Progenitor cell of endocrine pancreas (in vitro differentiated cells): ENCODE results near the gene CHRNA4. TPM values are rescaled to one million over a fixed set of nuclear protein-coding genes. Genes with fewer than 3 reads are reported as not detected.

Experiments
- DNase-seq: peaks from one replicate; pipeline ENCODE4 v3.0.0; 2021; ENCODE audit warnings: low spot score; ENCODE audit not compliant: unreplicated experiment
- H3K27ac Mint-ChIP-seq: 2 replicates; pipeline ENCODE4 v1.8.0; 2021; ENCODE audit warnings: mild to moderate bottlenecking, moderate library complexity, mixed read lengths
- H3K27me3 Mint-ChIP-seq: 2 replicates; pipeline ENCODE4 v1.8.0; 2021; ENCODE audit warnings: mixed read lengths
- H3K36me3 Mint-ChIP-seq: 2 replicates; pipeline ENCODE4 v1.8.0; 2022; ENCODE audit warnings: mixed read lengths; ENCODE audit not compliant: insufficient read depth
- H3K4me1 Mint-ChIP-seq: 2 replicates; pipeline ENCODE4 v1.8.0; 2021; ENCODE audit warnings: low read depth, mixed read lengths
- H3K4me3 Mint-ChIP-seq: 2 replicates; pipeline ENCODE4 v1.8.0; 2021; ENCODE audit warnings: low read depth, mild to moderate bottlenecking, moderate library complexity, mixed read lengths
- H3K9me3 Mint-ChIP-seq: 2 replicates; pipeline ENCODE4 v1.8.0; 2021; ENCODE audit warnings: low read depth, mixed read lengths
- total RNA-seq: library from RNA; stranded (reverse); gene quantifications from 2 replicates; pipeline ENCODE4 v1.2.1, GENCODE V29; 2021
- TF ChIP-seq, protein P1 (sequence below): fragments of 200-600 bp; sonication (generic); IDR thresholded peaks from one replicate; pipeline ENCODE4 v1.5.0; 2021; ENCODE audit warnings: antibody characterized with exemption, mild to moderate bottlenecking; ENCODE audit not compliant: unreplicated experiment

The CHRNA4 gene
- total RNA-seq, 1 donor from 2014 or later, result 0.43 TPM

DNA sequence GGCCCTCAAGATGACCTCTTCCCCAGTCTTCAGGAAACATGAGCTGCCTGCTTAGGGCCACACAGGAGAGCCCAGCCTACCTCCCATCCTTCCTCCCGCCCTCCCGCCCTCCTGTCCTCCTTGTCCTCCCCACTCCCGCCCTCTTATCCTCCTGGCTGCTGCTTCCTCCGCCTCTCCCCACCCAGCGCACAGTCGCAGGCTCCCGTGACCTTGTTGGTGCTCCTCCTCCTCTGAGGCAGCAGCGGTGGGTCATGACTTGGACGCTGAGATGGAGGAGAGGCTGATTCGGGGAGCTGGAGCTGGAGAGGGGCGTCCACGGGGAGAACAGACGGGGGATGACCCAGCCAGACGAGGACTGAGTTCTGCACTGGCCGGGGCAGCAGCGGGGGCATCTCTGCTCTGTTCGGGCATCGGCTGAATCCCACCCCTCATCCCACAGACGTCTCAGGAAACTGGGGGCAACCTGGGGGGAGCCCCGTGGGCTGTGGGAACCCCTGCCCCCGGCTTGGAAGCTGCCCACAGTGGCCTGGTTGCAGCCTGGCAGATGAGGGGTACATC is 32.4 kb downstream of the CHRNA4 start:
- H3K4me3 Mint-ChIP-seq, result no peak overlapping the region
- no peaks in the 10 kb centered on the region for H3K36me3 Mint-ChIP-seq
- peaks cover 12% of the 10 kb centered on the region for H3K27me3 Mint-ChIP-seq
- TF ChIP-seq, protein P1, sequence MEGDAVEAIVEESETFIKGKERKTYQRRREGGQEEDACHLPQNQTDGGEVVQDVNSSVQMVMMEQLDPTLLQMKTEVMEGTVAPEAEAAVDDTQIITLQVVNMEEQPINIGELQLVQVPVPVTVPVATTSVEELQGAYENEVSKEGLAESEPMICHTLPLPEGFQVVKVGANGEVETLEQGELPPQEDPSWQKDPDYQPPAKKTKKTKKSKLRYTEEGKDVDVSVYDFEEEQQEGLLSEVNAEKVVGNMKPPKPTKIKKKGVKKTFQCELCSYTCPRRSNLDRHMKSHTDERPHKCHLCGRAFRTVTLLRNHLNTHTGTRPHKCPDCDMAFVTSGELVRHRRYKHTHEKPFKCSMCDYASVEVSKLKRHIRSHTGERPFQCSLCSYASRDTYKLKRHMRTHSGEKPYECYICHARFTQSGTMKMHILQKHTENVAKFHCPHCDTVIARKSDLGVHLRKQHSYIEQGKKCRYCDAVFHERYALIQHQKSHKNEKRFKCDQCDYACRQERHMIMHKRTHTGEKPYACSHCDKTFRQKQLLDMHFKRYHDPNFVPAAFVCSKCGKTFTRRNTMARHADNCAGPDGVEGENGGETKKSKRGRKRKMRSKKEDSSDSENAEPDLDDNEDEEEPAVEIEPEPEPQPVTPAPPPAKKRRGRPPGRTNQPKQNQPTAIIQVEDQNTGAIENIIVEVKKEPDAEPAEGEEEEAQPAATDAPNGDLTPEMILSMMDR, result no peak
- peaks cover 7% of the 10 kb centered on the region for H3K9me3 Mint-ChIP-seq
- no peak for DNase-seq
- no peak overlapping the region for H3K27ac Mint-ChIP-seq
- no peaks in the 10 kb centered on the region for H3K4me1 Mint-ChIP-seq

DNA sequence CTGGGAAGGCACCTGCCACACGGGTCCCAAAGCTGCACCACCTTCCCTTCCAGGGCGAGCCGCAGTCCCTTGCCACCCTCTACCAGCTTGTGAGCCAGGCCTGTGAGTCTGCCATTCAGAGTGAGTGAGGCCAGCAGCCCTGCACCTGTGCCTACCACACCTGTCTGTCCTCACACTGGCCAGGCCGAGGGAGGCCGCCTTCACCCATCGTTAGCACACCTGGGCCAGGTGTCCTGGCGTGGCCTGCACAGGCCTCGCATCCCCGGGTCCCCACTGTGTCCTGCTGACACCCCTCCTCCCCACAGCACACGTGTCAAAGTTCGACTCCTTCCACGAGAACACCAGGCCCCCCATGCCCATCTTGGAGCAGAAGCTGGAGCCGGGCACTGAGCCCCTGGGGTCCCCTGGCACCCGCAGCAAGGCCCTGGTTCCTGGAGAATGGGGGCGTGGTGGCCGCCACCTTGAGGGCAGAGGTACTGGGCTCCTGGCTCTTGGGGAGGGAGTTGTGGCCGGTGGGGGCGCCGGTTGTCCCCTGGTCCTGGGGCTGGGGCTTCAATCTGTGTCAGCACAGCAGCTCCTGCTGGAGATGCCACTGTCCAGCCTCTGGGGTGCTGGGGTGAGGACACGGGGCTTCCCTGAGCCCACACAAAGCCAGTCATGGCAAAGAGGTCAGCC is 33.0 kb downstream of the CHRNA4 start:
- TF ChIP-seq, protein P1, result no peak
- Mint-ChIP-seq H3K4me3 (no peak overlapping the region), H3K27me3 (peaks cover 17% of the 10 kb centered on the region), H3K36me3 (no peaks in the 10 kb centered on the region), H3K9me3 (peaks cover 7% of the 10 kb centered on the region), H3K4me1 (no peaks in the 10 kb centered on the region), H3K27ac (no peak overlapping the region)
- DNase-seq, result no peak

DNA sequence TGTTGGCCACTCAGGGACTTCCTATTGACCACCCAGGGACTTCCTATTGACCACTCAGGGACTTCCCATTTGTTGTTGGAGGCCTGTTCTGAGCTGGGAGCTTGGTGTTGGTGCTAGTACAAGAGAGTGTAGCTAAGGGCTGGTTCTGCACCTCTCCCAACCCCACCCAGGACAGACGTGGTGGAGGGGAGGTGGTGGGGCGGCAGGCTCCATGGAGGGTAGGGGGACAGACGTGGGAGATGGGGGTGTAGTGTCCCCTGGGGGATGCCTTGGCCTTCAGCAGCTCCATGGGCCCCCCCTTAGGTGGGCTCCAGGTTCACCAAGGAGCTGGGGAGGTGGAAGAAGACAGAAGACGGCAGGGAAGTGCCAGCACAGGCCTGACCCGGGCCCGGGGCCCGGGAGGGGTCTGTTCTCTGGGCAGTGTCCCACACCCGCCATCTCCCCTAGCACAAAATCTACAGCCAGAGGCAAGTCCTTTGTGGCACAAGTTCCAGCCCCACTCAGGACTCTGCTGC is 33.9 kb downstream of the CHRNA4 start:
- Mint-ChIP-seq H3K27ac (no peak overlapping the region), H3K9me3 (peaks cover 7% of the 10 kb centered on the region), H3K36me3 (no peaks in the 10 kb centered on the region), H3K4me1 (no peaks in the 10 kb centered on the region), H3K27me3 (peaks cover 18% of the 10 kb centered on the region), H3K4me3 (no peak overlapping the region)
- no peak for DNase-seq
- TF ChIP-seq, protein P1, result no peak

DNA sequence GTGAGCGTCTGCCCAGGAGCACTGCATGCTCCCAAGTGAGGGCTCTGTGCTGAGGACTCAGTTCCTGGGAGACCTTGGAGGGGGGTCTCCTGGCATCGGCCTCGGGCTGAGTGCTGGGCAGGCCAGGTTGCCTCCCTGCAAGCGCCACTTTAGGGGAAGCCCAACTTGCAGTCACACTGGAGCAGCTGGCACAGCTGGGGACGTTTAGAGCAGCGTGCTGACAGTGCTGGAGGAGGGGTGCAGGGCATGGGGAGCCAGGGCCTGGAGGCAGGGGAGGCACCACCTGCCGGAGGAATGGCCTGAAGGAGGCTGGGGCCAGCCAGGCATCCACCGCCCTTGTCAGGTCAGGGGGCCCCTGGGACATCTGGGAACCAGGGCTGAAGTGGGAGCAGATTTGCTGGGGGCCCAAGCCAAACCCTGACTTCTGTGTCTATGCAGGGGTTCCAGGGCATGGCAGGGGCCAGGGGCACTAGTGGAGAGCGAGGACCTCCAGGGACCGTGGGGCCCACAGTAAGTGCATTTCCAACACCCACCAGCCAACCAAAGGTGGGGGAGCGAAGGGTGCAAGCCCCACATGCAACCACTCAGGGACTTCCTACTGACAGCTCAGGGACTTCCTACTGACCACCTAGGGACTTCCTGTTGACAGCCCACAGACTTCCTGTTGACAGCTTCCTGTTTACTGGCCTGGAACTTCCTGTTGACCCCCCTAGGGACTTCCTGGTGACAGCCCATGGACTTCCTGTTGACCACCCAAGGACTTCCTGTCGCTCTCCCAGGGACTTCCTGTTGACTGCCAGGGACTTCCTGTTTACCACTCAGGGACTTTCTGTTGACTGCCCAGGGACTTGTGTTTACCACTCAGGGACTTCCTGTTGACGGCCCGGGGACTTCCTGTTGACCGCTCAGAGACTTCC is 34.6 kb downstream of the CHRNA4 start:
- Mint-ChIP-seq H3K9me3 (peaks cover 1% of the 10 kb centered on the region), H3K4me1 (no peaks in the 10 kb centered on the region), H3K4me3 (no peak overlapping the region), H3K27ac (no peak overlapping the region), H3K36me3 (no peaks in the 10 kb centered on the region), H3K27me3 (peaks cover 13% of the 10 kb centered on the region)
- TF ChIP-seq, protein P1, result no peak
- DNase-seq, result no peak
